ENCODE data around the gene CTNNA3. TPM values are rescaled to one million over a fixed set of nuclear protein-coding genes. Genes with fewer than 3 reads are reported as not detected.

The CTNNA3 gene
- total RNA-seq, 1 experiment from 2014 or later, result 0.85 TPM

DNA sequence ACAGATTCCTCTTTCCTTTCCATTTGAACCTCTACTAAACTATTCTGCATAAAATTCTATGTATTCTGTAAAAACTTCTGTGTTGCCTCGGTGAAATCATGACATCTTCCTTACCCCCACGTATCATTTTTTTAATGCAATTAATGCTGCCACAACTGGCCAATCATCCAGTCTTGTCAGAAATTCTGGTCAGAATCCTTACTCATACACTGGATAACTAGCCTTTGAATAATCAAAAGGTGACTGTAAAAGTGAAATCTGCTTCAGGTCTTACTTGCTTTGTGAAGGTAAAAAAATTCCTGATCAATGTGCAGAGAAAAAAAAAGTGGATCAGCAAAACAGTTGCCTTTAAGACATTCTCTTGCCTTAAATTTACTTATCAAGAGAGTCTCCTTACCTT is 859.2 kb downstream of the CTNNA3 start:
- TF ChIP-seq SIN3A (IDR thresholded peaks at IDR 0.05; ENCODE audit: borderline replicate concordance, insufficient read depth, low read depth, low read length), result no peak
- no peak for TF ChIP-seq TCF7L2 (IDR thresholded peaks at IDR 0.05; ENCODE audit: low read depth, low read length)
- TF ChIP-seq, protein P1, sequence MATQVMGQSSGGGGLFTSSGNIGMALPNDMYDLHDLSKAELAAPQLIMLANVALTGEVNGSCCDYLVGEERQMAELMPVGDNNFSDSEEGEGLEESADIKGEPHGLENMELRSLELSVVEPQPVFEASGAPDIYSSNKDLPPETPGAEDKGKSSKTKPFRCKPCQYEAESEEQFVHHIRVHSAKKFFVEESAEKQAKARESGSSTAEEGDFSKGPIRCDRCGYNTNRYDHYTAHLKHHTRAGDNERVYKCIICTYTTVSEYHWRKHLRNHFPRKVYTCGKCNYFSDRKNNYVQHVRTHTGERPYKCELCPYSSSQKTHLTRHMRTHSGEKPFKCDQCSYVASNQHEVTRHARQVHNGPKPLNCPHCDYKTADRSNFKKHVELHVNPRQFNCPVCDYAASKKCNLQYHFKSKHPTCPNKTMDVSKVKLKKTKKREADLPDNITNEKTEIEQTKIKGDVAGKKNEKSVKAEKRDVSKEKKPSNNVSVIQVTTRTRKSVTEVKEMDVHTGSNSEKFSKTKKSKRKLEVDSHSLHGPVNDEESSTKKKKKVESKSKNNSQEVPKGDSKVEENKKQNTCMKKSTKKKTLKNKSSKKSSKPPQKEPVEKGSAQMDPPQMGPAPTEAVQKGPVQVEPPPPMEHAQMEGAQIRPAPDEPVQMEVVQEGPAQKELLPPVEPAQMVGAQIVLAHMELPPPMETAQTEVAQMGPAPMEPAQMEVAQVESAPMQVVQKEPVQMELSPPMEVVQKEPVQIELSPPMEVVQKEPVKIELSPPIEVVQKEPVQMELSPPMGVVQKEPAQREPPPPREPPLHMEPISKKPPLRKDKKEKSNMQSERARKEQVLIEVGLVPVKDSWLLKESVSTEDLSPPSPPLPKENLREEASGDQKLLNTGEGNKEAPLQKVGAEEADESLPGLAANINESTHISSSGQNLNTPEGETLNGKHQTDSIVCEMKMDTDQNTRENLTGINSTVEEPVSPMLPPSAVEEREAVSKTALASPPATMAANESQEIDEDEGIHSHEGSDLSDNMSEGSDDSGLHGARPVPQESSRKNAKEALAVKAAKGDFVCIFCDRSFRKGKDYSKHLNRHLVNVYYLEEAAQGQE (IDR thresholded peaks at IDR 0.05; ENCODE audit: insufficient read depth in 1 of 2, low read depth in 2 of 2, low read length in 1 of 2), result no peak
- TF ChIP-seq, protein P2, sequence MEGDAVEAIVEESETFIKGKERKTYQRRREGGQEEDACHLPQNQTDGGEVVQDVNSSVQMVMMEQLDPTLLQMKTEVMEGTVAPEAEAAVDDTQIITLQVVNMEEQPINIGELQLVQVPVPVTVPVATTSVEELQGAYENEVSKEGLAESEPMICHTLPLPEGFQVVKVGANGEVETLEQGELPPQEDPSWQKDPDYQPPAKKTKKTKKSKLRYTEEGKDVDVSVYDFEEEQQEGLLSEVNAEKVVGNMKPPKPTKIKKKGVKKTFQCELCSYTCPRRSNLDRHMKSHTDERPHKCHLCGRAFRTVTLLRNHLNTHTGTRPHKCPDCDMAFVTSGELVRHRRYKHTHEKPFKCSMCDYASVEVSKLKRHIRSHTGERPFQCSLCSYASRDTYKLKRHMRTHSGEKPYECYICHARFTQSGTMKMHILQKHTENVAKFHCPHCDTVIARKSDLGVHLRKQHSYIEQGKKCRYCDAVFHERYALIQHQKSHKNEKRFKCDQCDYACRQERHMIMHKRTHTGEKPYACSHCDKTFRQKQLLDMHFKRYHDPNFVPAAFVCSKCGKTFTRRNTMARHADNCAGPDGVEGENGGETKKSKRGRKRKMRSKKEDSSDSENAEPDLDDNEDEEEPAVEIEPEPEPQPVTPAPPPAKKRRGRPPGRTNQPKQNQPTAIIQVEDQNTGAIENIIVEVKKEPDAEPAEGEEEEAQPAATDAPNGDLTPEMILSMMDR (IDR thresholded peaks at IDR 0.05), result no peak
- no peak for TF ChIP-seq POLR2AphosphoS5 (IDR thresholded peaks at IDR 0.05; ENCODE audit: low read depth, low read length)
- Histone ChIP-seq H3K4me1 (ENCODE audit: control insufficient read depth, insufficient read depth, low read length) (no peaks in the 10 kb centered on the region), H3K36me3 (ENCODE audit: control insufficient read depth, insufficient read depth, low read length) (no peaks in the 10 kb centered on the region), H3K27ac (ENCODE audit: low read length) (no peak overlapping the region), H3K27me3 (ENCODE audit: control insufficient read depth, insufficient read depth, low read length) (no peaks in the 10 kb centered on the region), H3K9me3 (ENCODE audit: control insufficient read depth, insufficient read depth, low read depth, low read length) (no peaks in the 10 kb centered on the region), H3K4me3 (ENCODE audit: low read depth in 2 of 2, low read length in 2 of 2) (no peak overlapping the region)
- POLR2A ChIA-PET, result no interaction called here
- CTCF ChIA-PET, result no interaction called here
- no TSS peak for BruUV-seq (replicated peaks)
- in situ Hi-C loops (cut with HindIII; ENCODE audit: low pct_unique_long_range_greater_than_20kb, low sequenced_read_pairs) (no loop called here), intact Hi-C loops (cut with micrococcal nuclease; ENCODE audit: unreplicated experiment) (no loop called here)
- DNase-seq (ENCODE audit: low read depth, low spot score), result no peak
- ATAC-seq, result no peak

DNA sequence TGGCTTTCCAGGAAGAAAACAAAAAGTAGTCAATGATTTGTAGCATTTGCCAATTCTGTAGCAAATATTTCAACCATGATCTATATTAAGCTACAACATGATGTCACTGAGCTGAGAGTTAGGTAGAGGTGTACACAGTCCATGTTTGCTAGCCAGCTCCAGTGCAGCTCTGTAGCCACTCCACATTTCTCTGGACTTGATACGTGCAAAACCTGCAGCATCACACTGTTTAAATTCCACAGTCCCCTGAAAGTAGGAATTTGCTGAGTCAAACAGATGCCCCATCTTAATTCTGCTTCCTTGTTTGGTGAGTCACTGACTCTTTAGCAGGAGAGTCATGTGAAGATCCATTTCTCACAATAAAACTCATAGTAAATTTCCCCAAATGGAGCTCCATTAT is 859.9 kb downstream of the CTNNA3 start:
- H3K27ac ChIP-seq (ENCODE audit: low read length), result no peak overlapping the region
- no TSS peak for BruUV-seq (replicated peaks)
- H3K36me3 ChIP-seq (ENCODE audit: control insufficient read depth, insufficient read depth, low read length), result no peaks in the 10 kb centered on the region
- no peaks in the 10 kb centered on the region for H3K4me1 ChIP-seq (ENCODE audit: control insufficient read depth, insufficient read depth, low read length)
- no peaks in the 10 kb centered on the region for H3K9me3 ChIP-seq (ENCODE audit: control insufficient read depth, insufficient read depth, low read depth, low read length)
- ATAC-seq (no peak), DNase-seq (ENCODE audit: low read depth, low spot score) (no peak)
- TF ChIP-seq, protein P2 (IDR thresholded peaks at IDR 0.05), result no peak
- TF ChIP-seq, protein P1 (IDR thresholded peaks at IDR 0.05; ENCODE audit: insufficient read depth in 1 of 2, low read depth in 2 of 2, low read length in 1 of 2), result no peak
- TF ChIP-seq TCF7L2 (IDR thresholded peaks at IDR 0.05; ENCODE audit: low read depth, low read length) (no peak), POLR2AphosphoS5 (IDR thresholded peaks at IDR 0.05; ENCODE audit: low read depth, low read length) (no peak), SIN3A (IDR thresholded peaks at IDR 0.05; ENCODE audit: borderline replicate concordance, insufficient read depth, low read depth, low read length) (no peak)
- POLR2A ChIA-PET, result no interaction called here
- in situ Hi-C loops (cut with HindIII; ENCODE audit: low pct_unique_long_range_greater_than_20kb, low sequenced_read_pairs), result no loop called here
- H3K4me3 ChIP-seq (ENCODE audit: low read depth in 2 of 2, low read length in 2 of 2), result no peak overlapping the region
- no peaks in the 10 kb centered on the region for H3K27me3 ChIP-seq (ENCODE audit: control insufficient read depth, insufficient read depth, low read length)
- CTCF ChIA-PET, result no interaction called here
- intact Hi-C loops (cut with micrococcal nuclease; ENCODE audit: unreplicated experiment), result no loop called here
